Immature natural killer cell (primary cell): ENCODE data around the gene DCHS1. TPM values are rescaled to one million over a fixed set of nuclear protein-coding genes. Genes with fewer than 3 reads are reported as not detected.

Experiments
- DNase-seq, 3 donors: peaks; one replicate each; pipeline ENCODE4 v3.0.0; 2022; ENCODE audit warnings: mixed read lengths in 1 of 3
- H3K27ac Mint-ChIP-seq, 6 donors: one replicate each; pipeline ENCODE4 v1.8.0; 2020; ENCODE audit warnings: mixed read lengths in 6 of 6, mild to moderate bottlenecking in 5 of 6, inconsistent platforms in 4 of 6, moderate library complexity in 3 of 6
- H3K27me3 Mint-ChIP-seq, 3 donors: one replicate each; pipeline ENCODE4 v1.8.0; 2020 to 2021; ENCODE audit warnings: low read depth in 3 of 3, mild to moderate bottlenecking in 3 of 3, mixed read lengths in 3 of 3, moderate library complexity in 3 of 3, inconsistent platforms in 1 of 3
- H3K36me3 Mint-ChIP-seq, 3 donors: one replicate each; pipeline ENCODE4 v1.8.0; 2020; ENCODE audit warnings: mixed read lengths in 3 of 3, inconsistent platforms in 2 of 3, mild to moderate bottlenecking in 2 of 3
- H3K4me1 Mint-ChIP-seq, 2 donors: one replicate each; pipeline ENCODE4 v1.8.0; 2020; ENCODE audit warnings: inconsistent platforms in 2 of 2, mild to moderate bottlenecking in 2 of 2, mixed read lengths in 2 of 2, moderate library complexity in 1 of 2
- H3K4me3 Mint-ChIP-seq, 5 donors: one replicate each; pipeline ENCODE4 v1.8.0; 2020; ENCODE audit warnings: mild to moderate bottlenecking in 5 of 5, mixed read lengths in 5 of 5, inconsistent platforms in 3 of 5, moderate library complexity in 3 of 5
- H3K9me3 Mint-ChIP-seq, 6 donors: one replicate each; pipeline ENCODE4 v1.8.0; 2020; ENCODE audit warnings: mild to moderate bottlenecking in 6 of 6, mixed read lengths in 6 of 6, inconsistent platforms in 4 of 6, moderate library complexity in 3 of 6
- polyA plus RNA-seq, 3 donors: library from polyadenylated mRNA; unstranded; fragments of 300-500 nt; fragmentation: Illumina TruSeq; gene quantifications; one replicate each; pipeline ENCODE4 v1.2.3, GENCODE V29; 2021

The DCHS1 gene
- polyA plus RNA-seq, 3 donors from 2014 or later = 0.10 to 0.11 TPM; not detected in 1

- no peak overlapping the region for H3K27ac Mint-ChIP-seq
- H3K36me3 Mint-ChIP-seq = no peaks in the 10 kb centered on the region
These were observed 21.9 kb downstream of the DCHS1 start for GRCh38 chr11:6633422-6634408.

GRCh38 chr11:6632116-6633073, 23.2 kb downstream of the DCHS1 start:
- H3K27ac Mint-ChIP-seq = no peak overlapping the region
- peaks cover 8% of the 10 kb centered on the region in 2 donors for H3K4me1 Mint-ChIP-seq
- H3K9me3 Mint-ChIP-seq = no peaks in the 10 kb centered on the region
- no peak for DNase-seq
- no peaks in the 10 kb centered on the region for H3K36me3 Mint-ChIP-seq
- peaks cover 0 to 2% (median 0%) of the 10 kb centered on the region in 3 donors for H3K27me3 Mint-ChIP-seq
- H3K4me3 Mint-ChIP-seq = no peak overlapping the region

More at GRCh38 chr11:6633422-6634408, 21.9 kb downstream of the DCHS1 start:
- no peaks in the 10 kb centered on the region for H3K4me1 Mint-ChIP-seq
- DNase-seq = no peak
- H3K9me3 Mint-ChIP-seq = no peaks in the 10 kb centered on the region
- H3K27me3 Mint-ChIP-seq = no peaks in the 10 kb centered on the region
- no peak overlapping the region for H3K4me3 Mint-ChIP-seq

DNA sequence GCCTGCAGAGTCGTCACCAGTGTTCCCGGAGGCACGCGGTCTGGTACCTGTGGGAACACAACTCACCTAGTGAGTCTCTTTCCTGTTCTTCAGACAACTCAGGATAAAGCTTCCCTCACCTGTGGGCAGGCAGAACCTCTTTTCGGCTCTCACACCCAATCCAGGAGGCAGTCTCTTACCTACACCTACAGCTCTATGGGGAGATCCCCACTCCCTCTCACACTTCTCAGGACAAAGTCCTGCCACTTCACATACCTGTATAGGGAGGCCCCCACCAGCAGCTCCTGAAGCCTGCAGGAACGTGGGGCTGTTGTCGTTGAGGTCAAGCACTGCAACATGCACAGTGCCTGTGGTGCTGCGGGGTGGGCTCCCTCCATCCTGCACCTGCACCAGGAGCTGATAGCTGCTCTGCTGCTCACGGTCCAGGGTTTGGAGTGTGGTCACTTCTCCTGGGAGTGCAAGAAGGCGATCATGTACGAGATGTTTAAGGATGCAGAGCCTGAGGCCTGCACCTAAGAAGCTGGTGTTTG, 24.2 kb downstream of the DCHS1 start:
- peaks cover 0 to 2% (median 0%) of the 10 kb centered on the region in 3 donors for H3K27me3 Mint-ChIP-seq
- no peak overlapping the region for H3K4me3 Mint-ChIP-seq
- no peaks in the 10 kb centered on the region for H3K36me3 Mint-ChIP-seq
- no peak for DNase-seq
- peak overlapping the region in 1 of 6 donors; percentile 10 for H3K27ac Mint-ChIP-seq
- H3K4me1 Mint-ChIP-seq = peaks cover 18% of the 10 kb centered on the region in 2 donors
- no peaks in the 10 kb centered on the region for H3K9me3 Mint-ChIP-seq

DNA sequence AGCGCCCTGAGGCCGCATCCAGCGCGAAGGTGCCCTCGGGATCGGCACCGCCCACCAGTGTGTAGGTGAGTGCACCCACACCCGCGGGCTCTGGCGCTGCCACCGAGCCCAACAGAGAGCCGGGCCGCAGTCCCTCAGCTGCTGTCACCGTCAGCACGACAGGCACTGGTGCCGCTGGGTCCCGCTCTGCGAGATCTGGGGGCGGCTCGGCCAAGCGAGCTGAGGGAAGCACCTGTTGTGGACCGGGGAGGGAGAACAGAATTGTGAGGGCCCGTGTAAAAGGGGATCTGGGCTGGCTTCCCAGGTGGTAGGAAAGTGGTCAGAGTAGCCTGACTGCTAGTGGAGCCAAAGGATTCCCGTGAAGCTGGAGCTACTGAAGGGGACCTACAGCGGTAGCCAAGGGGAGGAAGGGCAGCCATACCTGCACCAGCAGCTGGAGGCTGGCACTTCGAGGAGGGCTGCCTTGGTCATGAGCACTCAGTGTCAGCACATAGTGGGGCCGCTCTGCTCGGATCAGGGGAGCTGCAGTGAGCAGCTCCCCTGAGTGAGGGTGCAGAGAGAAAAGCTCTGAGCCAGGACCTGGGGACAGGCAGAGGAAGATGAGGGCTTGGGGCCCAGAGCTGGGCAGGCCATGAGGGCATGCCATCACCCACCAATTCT, 24.8 kb downstream of the DCHS1 start:
- peaks cover 0 to 2% (median 0%) of the 10 kb centered on the region in 3 donors for H3K27me3 Mint-ChIP-seq
- H3K27ac Mint-ChIP-seq = no peak overlapping the region
- H3K9me3 Mint-ChIP-seq = no peaks in the 10 kb centered on the region
- no peak for DNase-seq
- H3K4me3 Mint-ChIP-seq = no peak overlapping the region
- H3K36me3 Mint-ChIP-seq = no peaks in the 10 kb centered on the region
- peaks cover 18 to 19% of the 10 kb centered on the region in 2 donors for H3K4me1 Mint-ChIP-seq

GRCh38 chr11:6629892-6630631, 25.5 kb downstream of the DCHS1 start:
- Mint-ChIP-seq H3K27ac (no peak overlapping the region), H3K27me3 (peaks cover 0 to 2% (median 0%) of the 10 kb centered on the region in 3 donors), H3K4me3 (no peak overlapping the region), H3K9me3 (no peaks in the 10 kb centered on the region), H3K4me1 (peaks cover 18 to 19% of the 10 kb centered on the region in 2 donors), H3K36me3 (no peaks in the 10 kb centered on the region)
- no peak for DNase-seq

DNA sequence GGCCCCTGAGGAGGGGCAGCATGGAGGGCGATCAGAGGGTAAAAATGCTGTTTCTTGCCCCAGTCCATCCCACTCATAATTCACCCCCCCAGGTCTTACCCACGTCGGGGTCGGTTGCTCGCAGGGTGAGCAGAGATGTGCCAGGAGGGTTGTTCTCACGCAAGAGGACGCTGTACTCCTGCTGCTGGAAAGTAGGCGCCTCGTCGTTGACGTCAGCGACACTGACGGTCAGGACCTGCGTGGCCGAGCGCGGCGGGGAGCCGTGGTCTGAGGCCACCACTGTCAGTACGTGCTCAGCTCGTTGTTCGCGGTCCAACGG, 26.1 kb downstream of the DCHS1 start:
- peaks cover 0 to 2% (median 0%) of the 10 kb centered on the region in 3 donors for H3K27me3 Mint-ChIP-seq
- DNase-seq = no peak
- no peaks in the 10 kb centered on the region for H3K36me3 Mint-ChIP-seq
- H3K27ac Mint-ChIP-seq = no peak overlapping the region
- H3K4me3 Mint-ChIP-seq = no peak overlapping the region
- peaks cover 18 to 19% of the 10 kb centered on the region in 2 donors for H3K4me1 Mint-ChIP-seq
- no peaks in the 10 kb centered on the region for H3K9me3 Mint-ChIP-seq

GRCh38 chr11:6628526-6628925, 27.1 kb downstream of the DCHS1 start:
- H3K4me3 Mint-ChIP-seq = no peak overlapping the region
- H3K9me3 Mint-ChIP-seq = no peaks in the 10 kb centered on the region
- peak overlapping the region in 1 of 6 donors; percentile 60 for H3K27ac Mint-ChIP-seq
- H3K36me3 Mint-ChIP-seq = no peaks in the 10 kb centered on the region
- DNase-seq = no peak
- peaks cover 18 to 19% of the 10 kb centered on the region in 2 donors for H3K4me1 Mint-ChIP-seq
- H3K27me3 Mint-ChIP-seq = peaks cover 0 to 2% (median 0%) of the 10 kb centered on the region in 3 donors

DNA sequence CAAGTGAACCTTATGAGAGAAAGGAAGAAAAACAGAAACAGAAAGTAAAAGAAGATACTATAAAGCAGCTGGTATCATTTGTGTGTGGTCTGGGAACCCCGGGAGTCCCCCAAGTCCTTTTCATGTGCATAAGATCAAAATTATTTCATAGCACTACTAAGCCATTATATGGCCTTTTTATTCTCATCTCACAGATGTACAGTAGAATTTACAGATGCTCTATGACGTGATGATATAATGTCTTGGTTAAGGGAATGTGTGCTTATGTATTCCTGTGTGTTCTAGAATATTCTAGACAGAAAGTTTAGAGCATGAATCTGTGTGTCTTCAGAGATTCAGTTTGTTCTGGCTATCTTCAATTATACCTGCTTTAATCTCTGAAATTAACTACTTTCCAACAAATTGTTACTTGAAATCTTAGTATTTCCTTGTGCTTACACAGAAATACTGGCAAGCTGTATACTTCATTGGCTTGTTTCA, 27.8 kb downstream of the DCHS1 start:
- peaks cover 18 to 19% of the 10 kb centered on the region in 2 donors for H3K4me1 Mint-ChIP-seq
- H3K4me3 Mint-ChIP-seq = peak overlapping the region; percentile 2 to 73 (median 57)
- DNase-seq = peak in 1 of 3 donors; percentile 23
- no peaks in the 10 kb centered on the region for H3K36me3 Mint-ChIP-seq
- H3K27me3 Mint-ChIP-seq = peaks cover 0 to 2% (median 0%) of the 10 kb centered on the region in 3 donors
- H3K27ac Mint-ChIP-seq = peak overlapping the region; percentile 1 to 84 (median 58)
- H3K9me3 Mint-ChIP-seq = no peaks in the 10 kb centered on the region

- peaks cover 18 to 19% of the 10 kb centered on the region in 2 donors for H3K4me1 Mint-ChIP-seq
- H3K36me3 Mint-ChIP-seq = no peaks in the 10 kb centered on the region
- H3K9me3 Mint-ChIP-seq = no peaks in the 10 kb centered on the region
- H3K27me3 Mint-ChIP-seq = peaks cover 0 to 2% (median 0%) of the 10 kb centered on the region in 3 donors
- H3K4me3 Mint-ChIP-seq = peak overlapping the region; percentile 2 to 73 (median 57)
- peak overlapping the region; percentile 1 to 84 (median 58) for H3K27ac Mint-ChIP-seq
- DNase-seq = no peak
These were observed 28.4 kb downstream of the DCHS1 start for GRCh38 chr11:6626971-6627761.

GRCh38 chr11:6625832-6626420, 29.7 kb downstream of the DCHS1 start:
- H3K4me3 Mint-ChIP-seq = no peak overlapping the region
- H3K27me3 Mint-ChIP-seq = peaks cover 0 to 2% (median 0%) of the 10 kb centered on the region in 3 donors
- no peak overlapping the region for H3K27ac Mint-ChIP-seq
- DNase-seq = no peak
- peaks cover 18 to 19% of the 10 kb centered on the region in 2 donors for H3K4me1 Mint-ChIP-seq
- H3K36me3 Mint-ChIP-seq = no peaks in the 10 kb centered on the region
- H3K9me3 Mint-ChIP-seq = no peaks in the 10 kb centered on the region

- Mint-ChIP-seq H3K27ac (no peak overlapping the region), H3K27me3 (peaks cover 0 to 2% (median 0%) of the 10 kb centered on the region in 3 donors), H3K4me3 (no peak overlapping the region), H3K9me3 (no peaks in the 10 kb centered on the region), H3K36me3 (no peaks in the 10 kb centered on the region), H3K4me1 (peaks cover 18 to 19% of the 10 kb centered on the region in 2 donors)
- DNase-seq = no peak
These were observed 30.3 kb downstream of the DCHS1 start for GRCh38 chr11:6625156-6625831.
